B cell (primary cell): ENCODE data around the gene CELA3A. TPM values are rescaled to one million over a fixed set of nuclear protein-coding genes. Genes with fewer than 3 reads are reported as not detected.

Experiments
- ATAC-seq: fragments of 200-7000 bp; cut with Tn5 transposase; one replicate; pipeline ENCODE4 v1.10.0; 2021; ENCODE audit warnings: low read depth, mild to moderate bottlenecking, moderate number of reproducible peaks, moderate library complexity
- CTCF ChIA-PET: fragments of 350-600 bp; sonication (Branson Sonifier 250); formaldehyde crosslinking; loops from one replicate; lab custom pipeline; 2021; ENCODE audit warnings: antibody characterized with exemption, inconsistent platforms; lab: Charles Lee
- POLR2A ChIA-PET: fragments of 350-600 bp; sonication (Branson Sonifier 250); formaldehyde crosslinking; loops from one replicate; lab custom pipeline; 2021; ENCODE audit warnings: antibody characterized with exemption; lab: Charles Lee
- DNase-seq: peaks from one replicate; pipeline ENCODE4 v3.0.0; 2013
- H2AFZ ChIP-seq: 2 replicates; pipeline ENCODE4 v1.6.1; 2012; ENCODE audit warnings: mild to moderate bottlenecking, low read depth, low read length; ENCODE audit not compliant: insufficient read depth, poor library complexity, severe bottlenecking
- H3K27ac ChIP-seq, 2 donors: 1 replicate in 1 of 2; 2 replicates in 1 of 2; pipeline ENCODE4 v1.5.1; 2012 to 2013; ENCODE audit warnings: low read length in 2 of 2, mild to moderate bottlenecking in 2 of 2, moderate library complexity in 1 of 2
- H3K27me3 ChIP-seq, 4 experiments: fragments of 200-600 bp in 1 of 4; sonication (generic) in 1 of 4; replicated peaks in 1 of 4; 1 replicate in 2 of 4; 2 replicates in 2 of 4; pipeline versions ENCODE4 v1.6.1 to v1.7.0; 2013 to 2016; ENCODE audit warnings: low read length in 3 of 4, mild to moderate bottlenecking in 2 of 4, mixed read lengths in 1 of 4, moderate library complexity in 1 of 4; ENCODE audit not compliant: insufficient read depth in 4 of 4, control insufficient read depth in 3 of 4; ENCODE audit errors: control extremely low read depth in 1 of 4
- H3K36me3 ChIP-seq, 2 experiments: replicated peaks in 1 of 2; 1 replicate in 1 of 2; 2 replicates in 1 of 2; pipeline versions ENCODE4 v1.6.1 to v1.7.1; 2013; ENCODE audit warnings: low read length in 1 of 2; ENCODE audit not compliant: insufficient read depth in 2 of 2, control insufficient read depth in 1 of 2; ENCODE audit errors: control extremely low read depth in 1 of 2, extremely low read depth in 1 of 2
- H3K4me1 ChIP-seq, 2 donors: fragments of 200-600 bp in 1 of 2; sonication (generic) in 1 of 2; 1 replicate in 1 of 2; 2 replicates in 1 of 2; pipeline versions ENCODE4 v1.5.1 to v1.6.1; 2013 to 2017; ENCODE audit warnings: low read length in 2 of 2; ENCODE audit not compliant: control insufficient read depth in 2 of 2, insufficient read depth in 2 of 2
- H3K4me2 ChIP-seq: replicated peaks from 2 replicates; pipeline ENCODE3; 2012; ENCODE audit warnings: mild to moderate bottlenecking, low read depth, low read length; ENCODE audit not compliant: poor library complexity, severe bottlenecking
- H3K4me3 ChIP-seq, 5 experiments: fragments of 200-600 bp in 1 of 5; sonication (generic) in 1 of 5; 1 replicate in 3 of 5; 2 replicates in 2 of 5; pipeline versions ENCODE4 v1.5.1 to v1.7.0; 2011 to 2016; ENCODE audit warnings: low read length in 4 of 5, mild to moderate bottlenecking in 4 of 5, low read depth in 2 of 5, control low read depth in 1 of 5, moderate library complexity in 1 of 5; ENCODE audit not compliant: insufficient read depth in 1 of 5; ENCODE audit errors: control extremely low read depth in 1 of 5, extremely low read depth in 1 of 5
- H3K79me2 ChIP-seq: fragments of 200-600 bp; sonication (generic); one replicate; pipeline ENCODE4 v1.6.0; 2016; ENCODE audit warnings: low read length; ENCODE audit not compliant: control insufficient read depth, insufficient read depth
- H3K9ac ChIP-seq: fragments of 200-600 bp; sonication (generic); 2 replicates; pipeline ENCODE4 v1.6.1; 2017; ENCODE audit warnings: mild to moderate bottlenecking, low read length, moderate library complexity
- H3K9me3 ChIP-seq, 3 donors: one replicate each; pipeline versions ENCODE4 v1.6.1 to v1.7.1; 2013; ENCODE audit warnings: low read length in 2 of 3; ENCODE audit not compliant: control insufficient read depth in 2 of 3, insufficient read depth in 1 of 3; ENCODE audit errors: control extremely low read depth in 1 of 3
- H4K20me1 ChIP-seq: 2 replicates; pipeline ENCODE4 v1.6.0; 2012; ENCODE audit warnings: mild to moderate bottlenecking, low read length; ENCODE audit not compliant: insufficient read depth, control insufficient read depth, poor library complexity, severe bottlenecking
- H3K27ac Mint-ChIP-seq: one replicate; pipeline ENCODE4 v1.8.0; 2021; ENCODE audit warnings: mixed read lengths
- H3K27me3 Mint-ChIP-seq: one replicate; pipeline ENCODE4 v1.8.0; 2021; ENCODE audit warnings: mixed read lengths
- H3K4me1 Mint-ChIP-seq: one replicate; pipeline ENCODE4 v1.8.0; 2021; ENCODE audit warnings: mixed read lengths
- H3K4me3 Mint-ChIP-seq: one replicate; pipeline ENCODE4 v1.8.0; 2021; ENCODE audit warnings: mixed read lengths
- H3K9me3 Mint-ChIP-seq: one replicate; pipeline ENCODE4 v1.8.0; 2022; ENCODE audit warnings: mixed read lengths; ENCODE audit not compliant: insufficient read depth
- EZH2 ChIP-seq: IDR thresholded peaks from 2 replicates; pipeline ENCODE4 v1.6.1; 2012; ENCODE audit warnings: borderline replicate concordance, low read depth, mild to moderate bottlenecking, moderate library complexity, low read length; ENCODE audit not compliant: insufficient read depth, poor library complexity, severe bottlenecking
- WGBS: methylation state at CpG from one replicate; pipeline ENCODE4 v1.1.5; 2013; ENCODE audit warnings: missing lambda C conversion rate; ENCODE audit not compliant: insufficient coverage; 5-methylcytosine and 5-hydroxymethylcytosine counted together
- intact Hi-C: fragments of 100-400 bp; cut with micrococcal nuclease; formaldehyde crosslinking; loops from one replicate; pipeline ENCODE4 v1.10.0; 2022
- polyA plus RNA-seq: library from polyadenylated mRNA; depleted of rRNA; stranded (reverse); fragments of >200 nt; gene quantifications from 2 replicates; pipeline ENCODE4 v1.2.3, GENCODE V29; 2012
- total RNA-seq, 2 donors: library from RNA; stranded (reverse); fragments of 120-200 nt in 1 of 2; gene quantifications; 1 replicate in 1 of 2; 2 replicates in 1 of 2; pipeline versions ENCODE4 v1.2.3 to v1.2.4, GENCODE V29; 2013 to 2022
- TF ChIP-seq, protein P1 (sequence below): fragments of 200-600 bp; IDR thresholded peaks from one replicate; pipeline ENCODE4 v1.8.0; 2022; ENCODE audit warnings: antibody characterized with exemption, mild to moderate bottlenecking

CELA3A gene
- total and polyA plus RNA-seq, 2 donors (not counting 1 experiment from before 2014, with no cell fraction given) = not detected

DNA sequence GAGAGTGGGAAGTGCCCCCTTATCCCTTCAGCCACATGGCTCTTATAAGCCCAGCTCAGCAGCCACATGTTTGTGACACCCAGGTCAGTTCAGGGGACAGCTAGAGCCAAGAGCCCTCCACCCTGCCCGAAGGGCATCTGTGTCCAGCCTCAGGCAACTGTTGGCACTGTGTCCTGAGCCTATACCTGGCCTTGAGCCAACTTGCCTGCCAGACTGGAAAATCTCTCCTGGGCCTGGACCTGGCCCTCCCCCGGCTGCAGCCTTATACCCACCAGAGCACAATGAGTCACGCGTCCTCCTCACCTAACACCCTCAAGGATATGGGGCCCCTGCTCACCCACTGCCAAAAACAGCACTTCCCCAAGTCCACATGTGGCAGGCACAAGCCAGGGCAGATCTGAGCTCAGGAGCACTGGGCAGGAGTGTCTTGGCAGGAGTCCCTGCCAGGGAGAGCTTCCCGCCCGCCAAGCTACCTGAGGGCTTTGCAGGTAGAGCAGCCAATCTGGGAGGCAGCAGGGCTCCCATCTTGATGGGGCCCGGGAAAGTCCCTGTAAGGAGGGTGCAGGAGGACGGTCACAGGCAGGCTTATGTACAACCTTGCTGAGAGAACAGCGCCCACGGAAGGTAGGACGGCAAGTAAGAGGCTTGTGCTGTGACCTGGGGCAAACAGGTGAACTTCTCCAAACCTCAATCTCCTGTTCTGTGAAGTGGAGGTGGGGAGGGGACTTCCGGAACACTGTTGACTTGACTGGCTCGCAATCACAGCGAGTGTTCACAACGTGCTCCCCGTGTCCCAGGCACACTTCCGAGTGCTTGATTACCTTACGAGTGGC lies 44.5 kb upstream of the CELA3A start:
- intact Hi-C loops = no loop called here
- Histone ChIP-seq H2AFZ (no peak overlapping the region), H3K4me1 (peaks cover 0 to 6% of the 10 kb centered on the region in 2 donors), H3K27ac (no peak overlapping the region), H3K4me3 (no peak overlapping the region), H3K36me3 (no peaks in the 10 kb centered on the region), H3K27me3 (peaks cover 0 to 10% (median 0%) of the 10 kb centered on the region in 4 experiments), H3K9ac (no peak overlapping the region), H3K79me2 (no peaks in the 10 kb centered on the region), H4K20me1 (no peaks in the 10 kb centered on the region), H3K9me3 (no peaks in the 10 kb centered on the region), H3K4me2 (peak overlapping the region; percentile 12)
- POLR2A ChIA-PET = interaction anchor here (0.5 to 0.6 kb wide), 2 partner anchors 69 to 1371 kb away, joined by 3 to 9 read pairs; no protein-coding TSS in a partner anchor
- Mint-ChIP-seq H3K4me3 (no peak overlapping the region), H3K27ac (no peak overlapping the region), H3K4me1 (peaks cover 3% of the 10 kb centered on the region), H3K27me3 (peaks cover 20% of the 10 kb centered on the region), H3K9me3 (no peaks in the 10 kb centered on the region)
- no peak for TF ChIP-seq EZH2
- TF ChIP-seq, protein P1, sequence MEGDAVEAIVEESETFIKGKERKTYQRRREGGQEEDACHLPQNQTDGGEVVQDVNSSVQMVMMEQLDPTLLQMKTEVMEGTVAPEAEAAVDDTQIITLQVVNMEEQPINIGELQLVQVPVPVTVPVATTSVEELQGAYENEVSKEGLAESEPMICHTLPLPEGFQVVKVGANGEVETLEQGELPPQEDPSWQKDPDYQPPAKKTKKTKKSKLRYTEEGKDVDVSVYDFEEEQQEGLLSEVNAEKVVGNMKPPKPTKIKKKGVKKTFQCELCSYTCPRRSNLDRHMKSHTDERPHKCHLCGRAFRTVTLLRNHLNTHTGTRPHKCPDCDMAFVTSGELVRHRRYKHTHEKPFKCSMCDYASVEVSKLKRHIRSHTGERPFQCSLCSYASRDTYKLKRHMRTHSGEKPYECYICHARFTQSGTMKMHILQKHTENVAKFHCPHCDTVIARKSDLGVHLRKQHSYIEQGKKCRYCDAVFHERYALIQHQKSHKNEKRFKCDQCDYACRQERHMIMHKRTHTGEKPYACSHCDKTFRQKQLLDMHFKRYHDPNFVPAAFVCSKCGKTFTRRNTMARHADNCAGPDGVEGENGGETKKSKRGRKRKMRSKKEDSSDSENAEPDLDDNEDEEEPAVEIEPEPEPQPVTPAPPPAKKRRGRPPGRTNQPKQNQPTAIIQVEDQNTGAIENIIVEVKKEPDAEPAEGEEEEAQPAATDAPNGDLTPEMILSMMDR = no peak
- no peak for DNase-seq
- CTCF ChIA-PET = interaction anchor here (0.6 kb wide), 1 partner anchor 691 kb away, joined by 3 read pairs; no protein-coding TSS in a partner anchor
- WGBS = 57% methylated on average over 13 of the region's 18 CpGs
- ATAC-seq = no peak

- intact Hi-C loops = loop anchor here (5.0 to 10.0 kb wide), 2 partner anchors 304 to 707 kb away; no protein-coding TSS in a partner anchor
- H3K9me3 ChIP-seq = no peaks in the 10 kb centered on the region
- Mint-ChIP-seq H3K9me3 (no peaks in the 10 kb centered on the region), H3K27me3 (peaks cover 22% of the 10 kb centered on the region), H3K27ac (no peak overlapping the region), H3K4me1 (peaks cover 3% of the 10 kb centered on the region), H3K4me3 (no peak overlapping the region)
- no peaks in the 10 kb centered on the region for H4K20me1 ChIP-seq
- no peak overlapping the region for H3K9ac ChIP-seq
- H3K4me3 ChIP-seq = no peak overlapping the region
- ChIA-PET POLR2A (no interaction called here), CTCF (interaction anchor here (0.9 to 1.1 kb wide), 3 partner anchors 260 to 452 kb away, joined by 3 read pairs; partner anchors contain the start of gene ALPL)
- no peak overlapping the region for H3K4me2 ChIP-seq
- no peak overlapping the region for H2AFZ ChIP-seq
- H3K27ac ChIP-seq = no peak overlapping the region
- no peak for DNase-seq
- WGBS = 94% methylated on average over 2 of the region's 2 CpGs
- no peak for ATAC-seq
- H3K27me3 ChIP-seq = peaks cover 0 to 10% (median 0%) of the 10 kb centered on the region in 4 experiments
- H3K4me1 ChIP-seq = peaks cover 0 to 10% of the 10 kb centered on the region in 2 donors
- H3K36me3 ChIP-seq = no peaks in the 10 kb centered on the region
- TF ChIP-seq EZH2 = no peak
- TF ChIP-seq, protein P1 = no peak
- no peaks in the 10 kb centered on the region for H3K79me2 ChIP-seq
Measured at GRCh38 chr1:21961337-21961736, 40.1 kb upstream of the CELA3A start.
